ENCODE results near the gene CHCHD3.

The CHCHD3 gene

GRCh38 chr7:132751244-132751647 lies 330.6 kb downstream of the CHCHD3 start:
- DNase-seq (ENCODE audit: low read depth) = no peak
- in situ Hi-C loops (cut with HindIII; ENCODE audit: low sequenced_read_pairs) = no loop called here
- TF ChIP-seq CTCF (IDR thresholded peaks at IDR 0.05; ENCODE audit: low read depth, low read length, missing control alignments) = no peak
- H3K4me3 ChIP-seq (ENCODE audit: low read depth, low read length) = no peak overlapping the region

GRCh38 chr7:132750530-132751217 lies 331.2 kb downstream of the CHCHD3 start:
- in situ Hi-C loops (cut with HindIII; ENCODE audit: low sequenced_read_pairs) = no loop called here
- no peak for TF ChIP-seq CTCF (IDR thresholded peaks at IDR 0.05; ENCODE audit: low read depth, low read length, missing control alignments)
- H3K4me3 ChIP-seq (ENCODE audit: low read depth, low read length) = no peak overlapping the region
- DNase-seq (ENCODE audit: low read depth) = no peak

GRCh38 chr7:132750096-132750495 lies 331.8 kb downstream of the CHCHD3 start:
- DNase-seq (ENCODE audit: low read depth) = no peak
- no peak overlapping the region for H3K4me3 ChIP-seq (ENCODE audit: low read depth, low read length)
- TF ChIP-seq CTCF (IDR thresholded peaks at IDR 0.05; ENCODE audit: low read depth, low read length, missing control alignments) = no peak
- in situ Hi-C loops (cut with HindIII; ENCODE audit: low sequenced_read_pairs) = no loop called here

GRCh38 chr7:132745510-132745909 lies 336.4 kb downstream of the CHCHD3 start:
- TF ChIP-seq CTCF (IDR thresholded peaks at IDR 0.05; ENCODE audit: low read depth, low read length, missing control alignments) = no peak
- DNase-seq (ENCODE audit: low read depth) = no peak
- H3K4me3 ChIP-seq (ENCODE audit: low read depth, low read length) = no peak overlapping the region
- in situ Hi-C loops (cut with HindIII; ENCODE audit: low sequenced_read_pairs) = no loop called here

GRCh38 chr7:132743974-132744373 lies 337.9 kb downstream of the CHCHD3 start:
- TF ChIP-seq CTCF (IDR thresholded peaks at IDR 0.05; ENCODE audit: low read depth, low read length, missing control alignments) = no peak
- in situ Hi-C loops (cut with HindIII; ENCODE audit: low sequenced_read_pairs) = no loop called here

GRCh38 chr7:132742189-132742612 lies 339.7 kb downstream of the CHCHD3 start:
- no peak for TF ChIP-seq CTCF (IDR thresholded peaks at IDR 0.05; ENCODE audit: low read depth, low read length, missing control alignments)
- in situ Hi-C loops (cut with HindIII; ENCODE audit: low sequenced_read_pairs) = no loop called here
- peak; percentile 76 for DNase-seq (ENCODE audit: low read depth)
- H3K4me3 ChIP-seq (ENCODE audit: low read depth, low read length) = no peak overlapping the region

More at GRCh38 chr7:132743974-132744373, 337.9 kb downstream of the CHCHD3 start:
- no peak for DNase-seq (ENCODE audit: low read depth)
- H3K4me3 ChIP-seq (ENCODE audit: low read depth, low read length) = no peak overlapping the region

All from astrocyte of the cerebellum (primary cell).